Measurements from ENCODE around the gene RRAS. TPM values are rescaled to one million over a fixed set of nuclear protein-coding genes. Genes with fewer than 3 reads are reported as not detected.
"Not testable (repeated sequence)": the region's sequence is repeated elsewhere in the genome, so short reads cannot be mapped to it uniquely, and the experiment has no call there.

Gene RRAS
- total and polyA plus RNA-seq, 4 experiments from 2014 or later, result 12.0 to 32.1 (median 20.7) TPM

DNA sequence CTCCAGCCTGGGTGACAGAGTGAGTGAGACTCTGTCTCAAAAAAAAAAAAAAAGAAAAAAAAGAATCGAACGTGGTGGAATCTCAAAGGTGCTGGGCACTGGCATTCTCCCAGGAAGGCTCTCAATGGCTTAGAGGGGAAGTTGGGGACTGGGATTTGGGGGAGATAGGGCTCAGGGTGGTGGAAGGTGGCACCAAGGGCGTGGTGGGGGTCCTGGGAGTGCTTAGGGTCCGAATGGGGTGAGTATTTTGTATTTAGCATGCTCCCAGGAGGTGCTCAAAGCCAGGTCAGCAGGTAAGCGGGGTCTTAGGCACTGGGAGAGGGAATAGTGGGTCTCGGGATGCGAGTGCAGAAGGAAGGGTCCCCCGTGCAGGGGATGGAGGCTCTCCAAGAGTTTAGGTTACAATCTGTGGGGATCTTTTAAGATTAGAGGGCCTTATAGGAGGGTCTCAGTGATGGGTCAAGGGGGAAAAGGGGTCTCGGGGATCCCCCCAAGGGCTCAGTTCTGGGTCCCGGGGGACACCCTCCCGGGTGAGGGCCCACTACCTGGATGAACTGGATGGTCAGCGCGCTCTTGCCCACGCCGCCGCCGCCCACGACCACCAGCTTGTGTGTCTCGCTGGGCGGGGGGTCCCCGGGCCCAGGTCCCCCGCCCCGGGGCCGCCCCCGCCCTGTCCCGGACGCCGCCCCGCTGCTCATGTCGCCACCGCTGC, 386 bp downstream of the RRAS start:
- Mint-ChIP-seq H3K4me3 (peak overlapping the region; percentile 80 to 95 (median 90)), H3K27me3 (no peaks in the 10 kb centered on the region), H3K4me1 (peaks cover 43 to 73% (median 56%) of the 10 kb centered on the region in 4 donors), H3K36me3 (peaks cover 3 to 14% of the 10 kb centered on the region in 2 donors), H3K27ac (peak overlapping the region; percentile 81 to 100 (median 97)), H3K9me3 (peaks cover 0 to 2% (median 0%) of the 10 kb centered on the region in 8 donors)
- Histone ChIP-seq H3K27me3 (ENCODE audit: insufficient read depth, low read length) (no peaks in the 10 kb centered on the region), H3K4me3 (ENCODE audit: low read length in 2 of 2) (peak overlapping the region in 1 of 2 donors; percentile 42), H3K36me3 (ENCODE audit: insufficient read depth, low read length) (no peaks in the 10 kb centered on the region), H3K9me3 (ENCODE audit: control insufficient read depth in 1 of 2, low read length in 2 of 2) (no peaks in the 10 kb centered on the region), H3K4me1 (ENCODE audit: insufficient read depth, low read length) (peaks cover 55% of the 10 kb centered on the region), H3K27ac (ENCODE audit: low read depth, low read length) (peak overlapping the region; percentile 97)
- intact Hi-C loops (cut with micrococcal nuclease), result loop anchor here (1.0 to 5.0 kb wide), 9 partner anchors 38 to 1317 kb away; partner anchors contain the start of genes AKT1S1, ALDH16A1, GYS1 and LMTK3
- ChIA-PET CTCF (ENCODE audit: partially characterized antibody) (interaction anchor here (0.7 to 2.9 kb wide), 14 partner anchors 8 to 174 kb away, joined by 3 to 22 read pairs (median 4); partner anchors contain the start of genes FUZ, NOSIP, PRMT1 and PRR12), POLR2A (ENCODE audit: partially characterized antibody) (interaction anchor here (0.6 to 5.0 kb wide), 26 partner anchors 8 to 646 kb away, joined by 3 to 146 read pairs (median 8); partner anchors contain the start of genes AKT1S1, ALDH16A1, BCL2L12 and FLT3LG)
- no peak for DNase-seq

- Mint-ChIP-seq H3K36me3 (peaks cover 0 to 8% of the 10 kb centered on the region in 2 donors), H3K4me3 (peak overlapping the region in 7 of 8 donors; percentile 9 to 87 (median 77)), H3K9me3 (peaks cover 0 to 2% (median 0%) of the 10 kb centered on the region in 8 donors), H3K27me3 (no peaks in the 10 kb centered on the region), H3K4me1 (peaks cover 30 to 58% (median 42%) of the 10 kb centered on the region in 4 donors), H3K27ac (peak overlapping the region in 6 of 7 donors; percentile 51 to 95 (median 87))
- Histone ChIP-seq H3K36me3 (ENCODE audit: insufficient read depth, low read length) (no peaks in the 10 kb centered on the region), H3K9me3 (ENCODE audit: control insufficient read depth in 1 of 2, low read length in 2 of 2) (no peaks in the 10 kb centered on the region), H3K4me1 (ENCODE audit: insufficient read depth, low read length) (peaks cover 40% of the 10 kb centered on the region), H3K4me3 (ENCODE audit: low read length in 2 of 2) (no peak overlapping the region), H3K27ac (ENCODE audit: low read depth, low read length) (no peak overlapping the region), H3K27me3 (ENCODE audit: insufficient read depth, low read length) (no peaks in the 10 kb centered on the region)
- intact Hi-C loops (cut with micrococcal nuclease), result no loop called here
- DNase-seq, result no peak
- ChIA-PET CTCF (ENCODE audit: partially characterized antibody) (interaction anchor here (0.9 kb wide), 1 partner anchor 44 kb away, joined by 4 read pairs; no protein-coding TSS in a partner anchor), POLR2A (ENCODE audit: partially characterized antibody) (interaction anchor here (0.7 to 5.0 kb wide), 8 partner anchors 21 to 358 kb away, joined by 3 to 66 read pairs (median 3); partner anchors contain the start of genes BCL2L12, IRF3, PRMT1 and PRR12)
Measured at GRCh38 chr19:49637821-49638738, 1.9 kb downstream of the RRAS start.

GRCh38 chr19:49636233-49636932, 3.6 kb downstream of the RRAS start:
- intact Hi-C loops (cut with micrococcal nuclease), result no loop called here
- H3K27ac Mint-ChIP-seq, result peak overlapping the region in 2 of 7 donors; percentile 42 to 73
- POLR2A ChIA-PET (ENCODE audit: partially characterized antibody), result interaction anchor here (1.2 to 1.8 kb wide), 3 partner anchors 23 to 46 kb away, joined by 3 to 5 read pairs (median 3); partner anchors contain the start of gene PRR12

DNA sequence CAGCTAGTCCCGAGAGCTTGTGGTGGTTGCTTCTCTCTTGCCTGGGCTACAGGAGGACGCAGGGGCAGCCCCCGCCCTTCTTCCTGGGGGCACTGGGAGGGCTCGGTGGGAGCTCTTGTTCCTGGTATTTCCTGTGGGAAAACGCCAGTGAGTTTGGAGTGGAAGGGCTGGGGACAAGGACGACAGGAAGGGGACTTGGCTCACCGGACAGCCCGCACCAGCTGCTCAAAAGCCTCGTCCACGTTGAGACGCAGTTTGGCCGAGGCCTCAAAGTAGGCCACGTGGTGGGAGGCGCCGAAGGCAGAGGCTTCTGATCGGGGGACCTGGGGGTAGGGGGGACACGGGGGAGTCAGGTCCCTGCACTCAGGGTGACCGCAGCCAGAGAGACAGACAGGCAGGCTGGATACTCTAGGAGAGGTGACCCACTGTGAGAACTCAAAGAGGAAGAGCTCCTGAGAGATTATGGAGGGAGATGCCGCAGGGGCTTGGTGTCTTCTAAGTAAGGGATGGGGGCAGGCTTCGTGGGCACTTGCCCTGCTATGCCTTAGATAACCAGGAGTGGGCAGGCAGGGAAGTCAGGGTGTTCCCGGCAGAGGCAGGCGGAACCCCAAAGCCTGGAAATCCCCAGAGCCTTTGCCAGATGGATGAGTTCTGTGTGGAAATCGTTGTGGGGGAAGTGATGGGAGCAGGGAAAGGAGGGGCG, 4.3 kb downstream of the RRAS start:
- Histone ChIP-seq H3K27ac (ENCODE audit: low read depth, low read length) (no peak overlapping the region), H3K9me3 (ENCODE audit: control insufficient read depth in 1 of 2, low read length in 2 of 2) (no peaks in the 10 kb centered on the region), H3K4me3 (ENCODE audit: low read length in 2 of 2) (no peak overlapping the region), H3K4me1 (ENCODE audit: insufficient read depth, low read length) (peaks cover 24% of the 10 kb centered on the region), H3K27me3 (ENCODE audit: insufficient read depth, low read length) (no peaks in the 10 kb centered on the region), H3K36me3 (ENCODE audit: insufficient read depth, low read length) (no peaks in the 10 kb centered on the region)
- Mint-ChIP-seq H3K4me1 (peaks cover 19 to 37% (median 29%) of the 10 kb centered on the region in 4 donors), H3K9me3 (peaks cover 0 to 2% (median 0%) of the 10 kb centered on the region in 8 donors), H3K36me3 (peaks cover 0 to 1% of the 10 kb centered on the region in 2 donors), H3K27me3 (no peaks in the 10 kb centered on the region), H3K27ac (peak overlapping the region in 4 of 7 donors; percentile 40 to 73 (median 50)), H3K4me3 (peak overlapping the region in 1 of 8 donors; percentile 49)
- DNase-seq, result no peak
- CTCF ChIA-PET (ENCODE audit: partially characterized antibody), result interaction anchor here (1.0 kb wide), 1 partner anchor 37 kb away, joined by 3 read pairs; no protein-coding TSS in a partner anchor
- intact Hi-C loops (cut with micrococcal nuclease), result no loop called here
- POLR2A ChIA-PET (ENCODE audit: partially characterized antibody), result interaction anchor here (0.7 to 1.8 kb wide), 5 partner anchors 24 to 77 kb away, joined by 3 to 5 read pairs (median 3); partner anchors contain the start of gene PRR12

More at GRCh38 chr19:49636233-49636932, 3.6 kb downstream of the RRAS start:
- no peaks in the 10 kb centered on the region for H3K27me3 ChIP-seq (ENCODE audit: insufficient read depth, low read length)
- Mint-ChIP-seq H3K4me3 (no peak overlapping the region), H3K9me3 (peaks cover 0 to 2% (median 0%) of the 10 kb centered on the region in 8 donors), H3K27me3 (no peaks in the 10 kb centered on the region), H3K36me3 (peaks cover 0 to 1% of the 10 kb centered on the region in 2 donors), H3K4me1 (peaks cover 22 to 43% (median 31%) of the 10 kb centered on the region in 4 donors)
- CTCF ChIA-PET (ENCODE audit: partially characterized antibody), result no interaction called here
- no peak overlapping the region for H3K27ac ChIP-seq (ENCODE audit: low read depth, low read length)
- peaks cover 31% of the 10 kb centered on the region for H3K4me1 ChIP-seq (ENCODE audit: insufficient read depth, low read length)
- H3K36me3 ChIP-seq (ENCODE audit: insufficient read depth, low read length), result no peaks in the 10 kb centered on the region
- DNase-seq, result no peak
- no peak overlapping the region for H3K4me3 ChIP-seq (ENCODE audit: low read length in 2 of 2)
- H3K9me3 ChIP-seq (ENCODE audit: control insufficient read depth in 1 of 2, low read length in 2 of 2), result no peaks in the 10 kb centered on the region

- H3K27ac ChIP-seq (ENCODE audit: low read depth, low read length); H3K36me3 ChIP-seq (ENCODE audit: insufficient read depth, low read length); POLR2A ChIA-PET (ENCODE audit: partially characterized antibody); H3K4me1 ChIP-seq (ENCODE audit: insufficient read depth, low read length); H3K9me3 ChIP-seq (ENCODE audit: control insufficient read depth in 1 of 2, low read length in 2 of 2); H3K4me3 ChIP-seq (ENCODE audit: low read length in 2 of 2); H3K4me3 Mint-ChIP-seq; H3K27me3 ChIP-seq (ENCODE audit: insufficient read depth, low read length); CTCF ChIA-PET (ENCODE audit: partially characterized antibody); DNase-seq; H3K9me3 Mint-ChIP-seq; intact Hi-C loops (cut with micrococcal nuclease); H3K36me3 Mint-ChIP-seq; H3K27me3 Mint-ChIP-seq: not testable (repeated sequence)
- H3K4me1 Mint-ChIP-seq, result peaks cover 3 to 17% (median 12%) of the 10 kb centered on the region in 4 donors
- H3K27ac Mint-ChIP-seq, result peak overlapping the region in 1 of 7 donors; percentile 16
Measured at GRCh38 chr19:49633273-49633672, 6.7 kb downstream of the RRAS start.

DNA sequence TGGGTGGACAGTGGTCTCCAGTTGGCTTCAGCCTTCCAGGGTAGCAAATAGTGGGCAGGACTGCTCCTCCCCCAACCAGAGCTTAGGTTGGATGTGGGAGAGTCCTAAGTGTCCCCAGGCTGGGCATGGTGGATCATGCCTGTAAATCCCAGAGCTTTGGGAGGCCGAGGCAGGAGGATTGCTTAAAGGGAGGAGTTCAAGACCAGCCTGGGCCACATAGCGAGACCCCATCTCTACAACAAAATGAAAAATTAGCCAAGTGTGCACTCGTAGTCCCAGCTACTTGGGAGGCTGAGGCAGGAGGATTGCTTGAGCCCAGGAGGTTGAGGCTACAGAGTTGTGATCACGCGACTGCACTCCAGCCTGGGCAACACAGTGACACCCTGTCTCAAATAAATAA, 7.4 kb downstream of the RRAS start:
- Mint-ChIP-seq H3K9me3 (peaks cover 0 to 2% (median 0%) of the 10 kb centered on the region in 8 donors), H3K36me3 (peaks cover 3 to 5% of the 10 kb centered on the region in 2 donors), H3K27me3 (no peaks in the 10 kb centered on the region), H3K4me1 (peaks cover 2 to 11% (median 6%) of the 10 kb centered on the region in 4 donors), H3K4me3 (no peak overlapping the region), H3K27ac (peak overlapping the region in 1 of 7 donors; percentile 35)
- ChIA-PET POLR2A (ENCODE audit: partially characterized antibody) (interaction anchor here (0.7 to 2.9 kb wide), 2 partner anchors 32 to 41 kb away, joined by 3 to 15 read pairs; partner anchors contain the start of gene PRR12), CTCF (ENCODE audit: partially characterized antibody) (no interaction called here)
- Histone ChIP-seq H3K36me3 (ENCODE audit: insufficient read depth, low read length) (no peaks in the 10 kb centered on the region), H3K27me3 (ENCODE audit: insufficient read depth, low read length) (no peaks in the 10 kb centered on the region), H3K27ac (ENCODE audit: low read depth, low read length) (no peak overlapping the region), H3K4me1 (ENCODE audit: insufficient read depth, low read length) (peaks cover under 1% of the 10 kb centered on the region), H3K4me3 (ENCODE audit: low read length in 2 of 2) (no peak overlapping the region), H3K9me3 (ENCODE audit: control insufficient read depth in 1 of 2, low read length in 2 of 2) (no peaks in the 10 kb centered on the region)
- no peak for DNase-seq
- intact Hi-C loops (cut with micrococcal nuclease), result no loop called here

All from CD4-positive, alpha-beta memory T cell (primary cell).